HG03432 (cell line): Measurements from ENCODE around the gene KIAA0825.

ENCODE experiments used
- ATAC-seq: cut with Tn5 transposase; IDR thresholded peaks from one replicate; pipeline ENCODE4 v1.9.1; 2021; ENCODE audit warnings: mild to moderate bottlenecking, moderate library complexity; ENCODE audit not compliant: unreplicated experiment

KIAA0825 gene

GRCh38 chr5:94618493-94619328 lies at the start of gene KIAA0825, which contains the start of gene SLF1:
KIAA0825 (minus strand) TSS chr5:94618604; CDS start chr5:94537126, 81,478 bp downstream.
SLF1 (plus strand) TSS chr5:94618669; CDS start chr5:94628811, 10,142 bp downstream.
- peak; percentile 96 for ATAC-seq

- no peak for ATAC-seq
These were observed 49.5 kb upstream of the KIAA0825 start for GRCh38 chr5:94667937-94668336.

GRCh38 chr5:94661086-94661485 lies 42.7 kb upstream of the KIAA0825 start:
- ATAC-seq, result no peak

- no peak for ATAC-seq
These were observed 42.1 kb upstream of the KIAA0825 start for GRCh38 chr5:94660506-94660905.

GRCh38 chr5:94658272-94658671 lies 39.9 kb upstream of the KIAA0825 start:
- ATAC-seq, result no peak

- no peak for ATAC-seq
These were observed 31.5 kb upstream of the KIAA0825 start for GRCh38 chr5:94649874-94650273.

- ATAC-seq, result no peak
These were observed 28.4 kb upstream of the KIAA0825 start for GRCh38 chr5:94646758-94647157.

- ATAC-seq, result no peak
These were observed 26.6 kb upstream of the KIAA0825 start for GRCh38 chr5:94645053-94645452.

- no peak for ATAC-seq
These were observed 21.8 kb upstream of the KIAA0825 start for GRCh38 chr5:94640176-94640575.

GRCh38 chr5:94632024-94632423 lies 13.6 kb upstream of the KIAA0825 start:
- peak; percentile 99 for ATAC-seq

- no peak for ATAC-seq
These were observed 8.8 kb upstream of the KIAA0825 start for GRCh38 chr5:94627191-94627590.

GRCh38 chr5:94623877-94624276 lies 5.5 kb upstream of the KIAA0825 start:
- no peak for ATAC-seq

- no peak for ATAC-seq
These were observed 4.6 kb upstream of the KIAA0825 start for GRCh38 chr5:94623011-94623410.

GRCh38 chr5:94621763-94622162 lies 3.4 kb upstream of the KIAA0825 start:
- no peak for ATAC-seq

- no peak for ATAC-seq
These were observed 1.9 kb upstream of the KIAA0825 start for GRCh38 chr5:94620256-94620655.

- peak; percentile 38 for ATAC-seq
These were observed 343 bp downstream of the KIAA0825 start for GRCh38 chr5:94618029-94618492.

GRCh38 chr5:94615862-94616261 lies 2.5 kb downstream of the KIAA0825 start:
- no peak for ATAC-seq

- ATAC-seq, result no peak
These were observed 4.1 kb downstream of the KIAA0825 start for GRCh38 chr5:94614156-94614805.

- no peak for ATAC-seq
These were observed 4.8 kb downstream of the KIAA0825 start for GRCh38 chr5:94613583-94613982.

- no peak for ATAC-seq
These were observed 23.0 kb downstream of the KIAA0825 start for GRCh38 chr5:94595281-94595840.

GRCh38 chr5:94577466-94578245 lies 40.7 kb downstream of the KIAA0825 start:
- peak; percentile 83 for ATAC-seq
